Immature natural killer cell (primary cell): ENCODE results near the gene TOB2. TPM values are rescaled to one million over a fixed set of nuclear protein-coding genes. Genes with fewer than 3 reads are reported as not detected.
A peak's percentile ranks its signal among the peaks of the same experiment; 100 is the strongest.
"Not testable (repeated sequence)": the region's sequence is repeated elsewhere in the genome, so short reads cannot be mapped to it uniquely, and the experiment has no call there.

Experiments used
- DNase-seq, 3 donors: peaks; one replicate each; pipeline ENCODE4 v3.0.0; 2022; ENCODE audit warnings: mixed read lengths in 1 of 3
- H3K27ac Mint-ChIP-seq, 6 donors: one replicate each; pipeline ENCODE4 v1.8.0; 2020; ENCODE audit warnings: mixed read lengths in 6 of 6, mild to moderate bottlenecking in 5 of 6, inconsistent platforms in 4 of 6, moderate library complexity in 3 of 6
- H3K27me3 Mint-ChIP-seq, 3 donors: one replicate each; pipeline ENCODE4 v1.8.0; 2020 to 2021; ENCODE audit warnings: low read depth in 3 of 3, mild to moderate bottlenecking in 3 of 3, mixed read lengths in 3 of 3, moderate library complexity in 3 of 3, inconsistent platforms in 1 of 3
- H3K36me3 Mint-ChIP-seq, 3 donors: one replicate each; pipeline ENCODE4 v1.8.0; 2020; ENCODE audit warnings: mixed read lengths in 3 of 3, inconsistent platforms in 2 of 3, mild to moderate bottlenecking in 2 of 3
- H3K4me1 Mint-ChIP-seq, 2 donors: one replicate each; pipeline ENCODE4 v1.8.0; 2020; ENCODE audit warnings: inconsistent platforms in 2 of 2, mild to moderate bottlenecking in 2 of 2, mixed read lengths in 2 of 2, moderate library complexity in 1 of 2
- H3K4me3 Mint-ChIP-seq, 5 donors: one replicate each; pipeline ENCODE4 v1.8.0; 2020; ENCODE audit warnings: mild to moderate bottlenecking in 5 of 5, mixed read lengths in 5 of 5, inconsistent platforms in 3 of 5, moderate library complexity in 3 of 5
- H3K9me3 Mint-ChIP-seq, 6 donors: one replicate each; pipeline ENCODE4 v1.8.0; 2020; ENCODE audit warnings: mild to moderate bottlenecking in 6 of 6, mixed read lengths in 6 of 6, inconsistent platforms in 4 of 6, moderate library complexity in 3 of 6
- polyA plus RNA-seq, 3 donors: library from polyadenylated mRNA; unstranded; fragments of 300-500 nt; fragmentation: Illumina TruSeq; gene quantifications; one replicate each; pipeline ENCODE4 v1.2.3, GENCODE V29; 2021

The TOB2 gene
- polyA plus RNA-seq, 3 donors from 2014 or later = 5.9 to 23.6 (median 8.6) TPM

DNA sequence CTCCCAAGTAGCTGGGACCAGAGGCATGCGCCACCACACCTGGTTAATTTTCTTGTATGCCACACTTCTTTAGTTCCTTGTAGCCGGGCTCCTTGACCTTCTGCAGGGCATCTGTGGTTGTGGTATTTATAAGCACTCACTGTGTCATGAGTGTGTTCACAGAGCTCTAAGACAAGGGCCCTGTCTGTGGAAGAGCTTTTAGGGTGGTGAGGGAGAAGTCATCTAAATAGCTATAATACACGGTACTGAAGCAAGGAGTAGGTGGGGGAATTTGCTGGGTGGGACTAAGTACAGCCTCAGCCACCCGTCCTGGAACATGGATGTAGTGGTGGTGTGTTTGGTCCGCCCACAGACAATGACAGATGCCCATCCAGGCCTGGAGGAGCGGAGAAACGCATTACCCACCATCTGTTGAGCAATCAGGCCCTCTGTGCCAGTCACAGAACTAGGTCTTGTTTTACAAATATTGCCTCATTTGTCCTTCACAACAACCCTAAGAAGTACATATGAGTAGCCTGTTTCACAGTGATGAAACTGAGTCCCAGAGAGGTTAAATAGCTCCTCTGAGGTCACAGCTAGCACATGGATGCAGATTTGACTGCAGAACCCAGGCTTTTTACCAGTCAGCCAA is 32.4 kb upstream of the TOB2 start:
- Mint-ChIP-seq H3K36me3 (no peaks in the 10 kb centered on the region), H3K4me1 (peaks cover 15 to 40% of the 10 kb centered on the region in 2 donors), H3K27me3 (no peaks in the 10 kb centered on the region), H3K4me3 (no peak overlapping the region), H3K27ac (no peak overlapping the region), H3K9me3 (no peaks in the 10 kb centered on the region)
- DNase-seq = no peak

DNA sequence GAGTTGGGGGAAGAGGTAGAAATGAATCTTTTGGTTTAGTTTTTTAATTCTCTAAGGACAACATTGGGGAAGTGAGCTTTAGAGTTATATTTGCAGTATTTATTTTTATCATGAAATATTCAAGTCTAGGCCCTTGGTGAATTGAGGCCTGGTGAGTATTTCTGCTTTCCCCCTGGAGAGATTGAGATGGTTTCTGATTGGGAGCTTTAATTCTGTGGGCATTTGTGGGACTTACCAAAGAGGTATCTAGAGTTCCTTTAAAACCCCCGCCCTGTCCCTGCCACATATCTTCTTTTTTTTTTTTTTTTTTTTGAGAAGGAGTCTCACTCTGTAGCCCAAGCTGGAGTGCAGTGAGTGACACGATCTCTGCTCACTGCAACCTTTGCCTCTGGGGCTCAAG is 31.9 kb upstream of the TOB2 start:
- peaks cover 16 to 46% of the 10 kb centered on the region in 2 donors for H3K4me1 Mint-ChIP-seq
- H3K9me3 Mint-ChIP-seq = no peaks in the 10 kb centered on the region
- no peaks in the 10 kb centered on the region for H3K36me3 Mint-ChIP-seq
- peaks cover 0 to 3% (median 0%) of the 10 kb centered on the region in 3 donors for H3K27me3 Mint-ChIP-seq
- no peak overlapping the region for H3K27ac Mint-ChIP-seq
- DNase-seq = no peak
- no peak overlapping the region for H3K4me3 Mint-ChIP-seq

DNA sequence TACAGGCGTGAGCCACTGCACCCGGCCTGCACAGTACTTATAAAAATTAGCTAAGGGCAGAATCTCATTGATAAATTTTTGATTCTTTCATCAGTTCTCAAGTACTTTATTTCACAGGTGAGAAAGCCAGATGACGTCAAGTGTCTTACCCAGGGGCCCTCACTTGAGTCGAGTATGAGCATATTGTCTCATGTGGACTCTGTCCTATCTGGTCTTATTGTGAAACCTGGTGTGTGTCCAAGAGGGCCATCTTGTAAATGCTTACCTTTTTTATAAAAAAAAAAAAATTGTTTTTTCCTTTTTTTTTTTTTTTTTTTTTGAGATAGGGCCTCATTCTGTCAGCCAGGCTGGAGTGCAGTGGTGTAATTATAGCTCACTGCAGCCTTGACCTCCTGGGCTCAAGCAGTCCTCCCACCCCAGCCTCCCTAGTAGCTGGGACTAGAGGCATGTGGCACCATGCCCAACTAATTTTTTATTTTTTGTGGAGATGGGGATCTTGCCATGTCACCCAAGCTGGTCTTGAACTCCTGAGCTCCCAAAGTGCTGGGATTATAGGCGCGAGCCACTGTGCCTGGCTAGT is 28.4 kb upstream of the TOB2 start:
- Mint-ChIP-seq H3K27ac (no peak overlapping the region), H3K9me3 (no peaks in the 10 kb centered on the region), H3K4me1 (peaks cover 16 to 46% of the 10 kb centered on the region in 2 donors), H3K4me3 (no peak overlapping the region), H3K36me3 (no peaks in the 10 kb centered on the region), H3K27me3 (peaks cover 0 to 3% (median 0%) of the 10 kb centered on the region in 3 donors)
- DNase-seq = no peak

DNA sequence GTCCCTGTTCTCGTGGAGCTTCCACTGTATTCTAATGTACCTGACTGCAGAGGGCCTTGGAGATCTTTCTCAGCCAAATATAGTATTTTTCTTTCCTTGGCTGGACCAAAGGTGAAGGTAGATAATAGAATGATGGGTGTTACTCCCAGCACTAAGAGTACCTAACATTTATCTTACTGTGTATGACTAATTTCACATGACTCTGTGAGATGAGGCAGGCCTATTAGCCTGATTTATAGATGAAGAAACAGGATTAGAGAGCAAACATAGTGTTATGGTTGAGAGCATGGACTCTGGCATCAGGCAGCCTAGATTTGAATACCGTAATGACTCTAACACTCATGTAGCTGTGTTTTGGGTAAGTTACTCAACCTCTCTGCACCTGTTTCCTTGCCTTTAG is 25.0 kb upstream of the TOB2 start:
- Mint-ChIP-seq H3K36me3 (peaks cover 6% of the 10 kb centered on the region in 3 donors), H3K27me3 (peaks cover 2 to 5% (median 3%) of the 10 kb centered on the region in 3 donors), H3K9me3 (no peaks in the 10 kb centered on the region), H3K4me1 (peaks cover 39 to 67% of the 10 kb centered on the region in 2 donors), H3K4me3 (no peak overlapping the region), H3K27ac (no peak overlapping the region)
- DNase-seq = no peak

DNA sequence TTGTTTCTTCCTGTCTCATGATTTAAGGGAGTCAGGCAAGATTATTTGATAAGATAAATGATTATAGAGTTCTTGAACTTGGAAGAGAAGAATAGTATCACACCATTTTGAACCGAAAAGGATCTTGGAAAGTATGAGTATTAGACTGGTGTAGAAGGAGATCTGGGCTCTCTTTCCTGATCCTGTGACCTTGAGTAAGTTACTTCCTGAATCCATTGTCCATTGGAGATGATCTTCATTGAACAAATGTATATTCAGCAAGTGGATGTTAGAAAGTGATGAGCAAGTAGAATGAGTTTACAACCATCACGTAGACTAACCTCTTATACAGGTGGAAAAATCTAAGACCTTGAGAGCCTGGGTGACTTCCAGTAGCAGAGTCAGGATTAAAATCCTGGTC is 24.3 kb upstream of the TOB2 start:
- Mint-ChIP-seq H3K4me1 (peaks cover 38 to 67% of the 10 kb centered on the region in 2 donors), H3K27ac (peak overlapping the region in 5 of 6 donors; percentile 24 to 99 (median 55)), H3K9me3 (no peaks in the 10 kb centered on the region), H3K4me3 (peak overlapping the region; percentile 28 to 93 (median 49)), H3K27me3 (peaks cover 2 to 5% (median 3%) of the 10 kb centered on the region in 3 donors), H3K36me3 (peaks cover 6% of the 10 kb centered on the region in 3 donors)
- DNase-seq = no peak

DNA sequence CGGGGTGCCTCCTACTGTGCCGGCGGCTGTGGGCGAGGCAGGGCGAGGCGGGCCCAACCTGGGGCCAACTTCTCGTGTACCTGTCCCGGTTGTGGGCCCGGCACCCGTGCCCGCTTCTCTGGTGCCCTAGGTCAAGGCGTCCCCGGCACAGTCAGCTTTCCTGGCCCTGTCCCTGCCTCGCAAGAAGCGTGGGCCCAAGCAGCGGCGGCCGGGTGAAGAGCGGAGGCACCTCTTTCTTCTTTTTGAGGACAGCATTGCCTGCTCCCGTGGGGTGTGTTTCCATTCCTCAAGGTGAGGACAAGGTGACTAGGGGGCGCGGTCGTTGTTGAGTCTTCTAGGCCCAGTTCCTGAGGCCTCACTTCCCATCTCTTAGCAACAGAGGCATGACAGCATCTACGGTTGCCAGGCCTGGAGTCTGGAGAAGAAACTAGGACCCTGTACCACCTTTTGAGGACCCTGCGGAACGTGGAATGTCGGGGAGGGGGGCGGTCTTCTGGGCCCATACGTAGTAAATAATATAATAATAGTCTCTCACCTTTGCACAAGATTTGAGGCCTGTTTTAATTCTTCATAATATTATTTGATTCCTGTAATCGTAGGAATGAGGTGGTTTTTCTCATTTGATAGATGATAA is 22.7 kb upstream of the TOB2 start:
- H3K4me3 Mint-ChIP-seq = peak overlapping the region; percentile 89 to 94 (median 92)
- no peaks in the 10 kb centered on the region for H3K9me3 Mint-ChIP-seq
- peaks cover 38 to 72% of the 10 kb centered on the region in 2 donors for H3K4me1 Mint-ChIP-seq
- H3K36me3 Mint-ChIP-seq = peaks cover 9 to 12% (median 10%) of the 10 kb centered on the region in 3 donors
- peak overlapping the region; percentile 98 to 99 (median 99) for H3K27ac Mint-ChIP-seq
- H3K27me3 Mint-ChIP-seq = peaks cover 2 to 5% (median 3%) of the 10 kb centered on the region in 3 donors
- DNase-seq = no peak

DNA sequence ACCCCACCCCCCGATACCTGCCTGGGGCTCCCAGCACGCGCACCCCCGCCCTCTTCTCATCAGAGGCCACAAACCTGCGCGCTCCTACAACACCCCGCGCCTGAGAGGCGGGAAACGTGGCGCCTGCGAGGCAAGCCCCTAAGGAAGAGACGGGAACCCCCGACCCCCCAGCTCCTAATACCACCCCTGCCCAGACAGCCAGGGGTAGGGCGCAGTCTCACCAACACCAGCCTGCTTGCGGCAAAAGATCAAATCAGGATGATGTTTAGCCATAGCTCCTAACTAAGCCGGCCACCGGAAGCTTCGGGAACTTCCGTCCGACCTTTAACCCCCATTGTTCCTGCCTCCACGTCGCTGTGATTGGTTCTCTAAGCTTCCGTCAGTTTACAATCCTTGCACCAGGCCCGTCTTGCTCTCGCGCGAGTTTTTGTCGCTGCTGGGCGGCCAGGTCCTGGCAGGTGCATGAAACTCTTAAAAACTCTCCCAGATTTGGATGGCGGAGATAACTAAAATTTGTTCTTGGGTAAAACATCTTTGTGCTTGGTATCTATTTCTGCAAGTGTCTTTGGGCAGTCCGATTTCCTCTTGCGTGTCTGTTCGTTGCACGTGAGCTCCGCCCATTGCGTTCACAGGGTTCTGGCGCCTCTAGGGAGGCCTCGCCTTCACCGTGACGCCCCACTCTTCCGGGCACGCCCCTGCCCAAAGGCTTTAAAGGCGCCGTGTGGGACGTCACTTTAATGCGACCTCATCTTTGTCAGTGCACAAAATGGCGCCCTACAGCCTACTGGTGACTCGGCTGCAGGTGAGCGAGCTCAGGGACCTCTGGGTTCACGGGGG is 22.0 kb upstream of the TOB2 start, which contains the start of the genes ACO2 and PHF5A:
TSS of gene ACO2 (plus strand) at position 737 of the 837 bp plus-strand sequence. CDS start at position 767, 30 bp downstream.
TSS of gene PHF5A (minus strand) at position 312 of the 837 bp plus-strand sequence. CDS start at position 273, 39 bp downstream.
- DNase-seq = peak; percentile 97 to 98 (median 98)
- H3K4me3 Mint-ChIP-seq = peak within 1 kb of the TSS; percentile 89 to 94 (median 92)
- no peaks in the 10 kb centered on the region for H3K9me3 Mint-ChIP-seq
- H3K4me1 Mint-ChIP-seq = peaks cover 37 to 68% of the 10 kb centered on the region in 2 donors
- H3K27me3 Mint-ChIP-seq = peaks cover 1 to 5% (median 2%) of the 10 kb centered on the region in 3 donors
- peaks cover 9 to 18% (median 16%) of the 10 kb centered on the region in 3 donors for H3K36me3 Mint-ChIP-seq
- peak within 1 kb of the TSS; percentile 98 to 99 (median 99) for H3K27ac Mint-ChIP-seq

DNA sequence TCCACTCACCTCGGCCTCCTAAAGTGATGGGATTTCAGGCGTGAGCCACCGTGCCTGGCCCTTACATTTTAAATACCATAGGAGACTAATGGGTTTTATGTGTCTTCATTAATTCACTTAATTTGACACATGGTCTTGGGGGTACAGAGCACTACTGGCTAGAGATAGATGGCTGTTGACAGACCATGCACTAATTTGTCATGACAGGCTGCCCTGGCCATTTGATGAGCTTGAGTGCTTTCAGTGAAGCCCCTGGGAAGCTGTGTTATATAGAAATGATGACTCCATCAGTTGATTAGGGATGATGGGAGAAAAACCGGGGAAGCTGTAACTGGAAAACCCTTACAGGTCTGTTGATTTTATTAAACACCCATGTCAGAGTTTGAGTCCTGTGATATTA is 15.3 kb upstream of the TOB2 start:
- DNase-seq = no peak
- Mint-ChIP-seq H3K4me3 (no peak overlapping the region), H3K4me1 (peaks cover 0 to 9% of the 10 kb centered on the region in 2 donors), H3K9me3 (no peaks in the 10 kb centered on the region), H3K27ac (no peak overlapping the region), H3K27me3 (peaks cover 0 to 2% (median 1%) of the 10 kb centered on the region in 3 donors), H3K36me3 (peaks cover 11 to 25% (median 12%) of the 10 kb centered on the region in 3 donors)

DNA sequence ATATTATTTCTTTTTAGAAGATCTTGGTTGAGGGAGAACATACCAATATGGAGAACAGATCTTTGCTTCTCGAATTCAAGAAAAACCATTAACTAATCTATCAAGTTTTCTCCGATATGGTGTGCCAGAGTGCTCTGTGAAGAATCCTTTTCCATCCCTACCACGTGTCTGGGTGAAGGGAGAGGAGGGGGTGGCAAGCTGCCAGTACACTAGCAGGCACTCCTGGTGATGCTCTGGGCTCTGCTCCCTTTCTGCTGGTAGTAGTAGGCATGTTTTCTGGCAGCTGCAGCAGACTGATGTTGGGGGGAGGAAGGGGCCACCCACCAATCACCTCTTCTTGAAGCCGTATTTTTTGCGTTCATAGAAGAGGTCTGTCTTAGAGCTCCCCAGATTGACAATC is 13.5 kb upstream of the TOB2 start:
- peaks cover 11 to 25% (median 12%) of the 10 kb centered on the region in 3 donors for H3K36me3 Mint-ChIP-seq
- H3K4me3 Mint-ChIP-seq, DNase-seq, H3K9me3 Mint-ChIP-seq, H3K27me3 Mint-ChIP-seq, H3K27ac Mint-ChIP-seq, H3K4me1 Mint-ChIP-seq: not testable (repeated sequence)

DNA sequence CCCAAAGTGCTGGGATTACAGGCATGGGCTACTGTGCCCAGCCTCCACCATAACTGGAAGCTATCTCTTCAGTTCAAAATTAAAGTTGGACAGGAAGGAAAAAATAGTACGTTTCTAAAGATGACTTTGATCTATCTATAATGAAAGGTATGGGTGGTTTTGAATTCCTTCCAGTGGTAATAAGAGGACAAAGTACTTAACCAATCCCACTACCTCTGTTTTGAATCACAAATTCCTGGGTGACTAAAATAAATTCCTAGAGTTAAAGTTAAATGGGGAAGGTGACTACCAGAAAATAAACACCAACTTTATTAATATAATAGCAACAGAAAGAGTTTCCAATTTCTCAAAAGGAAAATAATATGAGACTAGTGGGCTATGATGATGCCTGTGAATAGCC is 12.8 kb upstream of the TOB2 start:
- no peak for DNase-seq
- Mint-ChIP-seq H3K9me3 (no peaks in the 10 kb centered on the region), H3K4me3 (no peak overlapping the region), H3K36me3 (peaks cover 7 to 21% (median 7%) of the 10 kb centered on the region in 3 donors), H3K4me1 (peaks cover 0 to 4% of the 10 kb centered on the region in 2 donors), H3K27ac (no peak overlapping the region), H3K27me3 (peaks cover 0 to 2% (median 1%) of the 10 kb centered on the region in 3 donors)

DNA sequence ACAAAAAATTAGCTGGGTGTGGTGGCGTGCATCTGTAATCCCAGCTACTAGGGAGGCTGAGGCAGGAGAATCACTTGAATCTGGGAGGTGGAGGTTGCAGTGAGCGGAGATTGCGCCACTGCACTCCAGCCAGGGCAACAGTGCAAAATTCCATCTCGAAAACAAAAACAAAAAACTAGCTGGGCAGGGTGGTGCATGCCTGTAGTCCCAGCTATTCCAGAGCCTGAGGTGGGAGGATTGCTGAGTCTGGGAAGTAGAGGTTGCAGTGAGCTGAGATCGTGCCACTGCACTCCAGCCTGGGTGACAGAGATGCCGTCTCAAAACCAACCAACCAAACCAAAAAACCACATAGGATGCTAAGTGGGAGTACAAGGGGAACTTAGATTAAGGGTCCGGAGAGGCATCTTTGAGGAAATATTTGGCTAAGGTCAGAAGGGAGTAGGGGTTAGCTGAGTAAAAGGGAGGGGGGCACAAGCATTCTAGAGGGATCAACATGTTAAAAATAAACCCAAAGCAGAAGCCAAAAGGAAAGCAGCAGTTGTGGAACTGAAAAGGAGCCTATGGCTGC is 11.6 kb upstream of the TOB2 start:
- H3K4me3 Mint-ChIP-seq = no peak overlapping the region
- H3K27ac Mint-ChIP-seq = peak overlapping the region in 4 of 6 donors; percentile 30 to 65 (median 46)

DNA sequence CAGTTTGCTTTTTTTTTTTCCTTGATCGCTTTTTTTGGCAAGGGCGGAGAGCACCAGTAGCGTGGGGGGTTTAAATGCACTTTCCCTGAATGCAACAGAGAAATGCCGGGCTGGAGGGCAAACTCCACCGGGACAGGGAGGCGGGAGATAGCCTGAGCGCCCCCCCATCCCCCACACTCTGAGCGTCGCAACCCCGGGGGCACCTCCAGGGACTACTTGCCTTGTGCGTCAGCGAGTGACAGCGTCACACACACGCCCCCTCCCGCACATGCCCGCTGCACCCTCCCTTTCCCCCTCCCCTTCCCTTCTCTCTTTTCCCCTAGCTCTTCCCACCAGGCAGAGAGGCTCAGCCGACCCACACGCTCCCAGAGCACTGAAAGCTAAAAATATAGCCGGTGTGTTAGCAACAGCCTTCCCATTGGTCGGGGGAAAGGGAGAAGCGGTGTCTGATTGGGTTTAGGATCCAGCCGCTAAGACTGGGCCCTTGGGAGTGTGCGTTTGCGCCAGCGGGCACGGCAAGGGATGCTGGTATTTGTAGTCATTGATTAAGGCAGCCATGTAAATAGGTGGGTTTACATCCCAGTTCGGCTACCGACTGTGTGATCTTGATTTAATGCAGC is 1.7 kb upstream of the TOB2 start:
- peaks cover 28 to 33% of the 10 kb centered on the region in 2 donors for H3K4me1 Mint-ChIP-seq
- no peaks in the 10 kb centered on the region for H3K9me3 Mint-ChIP-seq
- peak overlapping the region; percentile 91 to 99 (median 96) for H3K27ac Mint-ChIP-seq
- H3K27me3 Mint-ChIP-seq = peaks cover 18 to 38% (median 27%) of the 10 kb centered on the region in 3 donors
- no peaks in the 10 kb centered on the region for H3K36me3 Mint-ChIP-seq
- peak; percentile 88 to 89 (median 89) for DNase-seq
- H3K4me3 Mint-ChIP-seq = peak overlapping the region; percentile 89 to 99 (median 96)

More for the DNA sequence above, 11.6 kb upstream of the TOB2 start:
- Mint-ChIP-seq H3K27me3 (peaks cover 0 to 2% (median 1%) of the 10 kb centered on the region in 3 donors), H3K36me3 (peaks cover 0 to 15% (median 7%) of the 10 kb centered on the region in 3 donors), H3K4me1 (no peaks in the 10 kb centered on the region), H3K9me3 (no peaks in the 10 kb centered on the region)
- no peak for DNase-seq
